Panc1 (cell line): ENCODE measurements around the gene SDS. TPM values are rescaled to one million over a fixed set of nuclear protein-coding genes. Genes with fewer than 3 reads are reported as not detected.

ENCODE experiments used
- ATAC-seq: fragments of 200-7000 bp; cut with Tn5 transposase; 2 replicates; pipeline ENCODE4 v1.9.1; 2020; ENCODE audit warnings: mild to moderate bottlenecking, moderate library complexity
- BruUV-seq: library from RNA; stranded (reverse); fragments of 400-500 nt; replicated peaks from 2 replicates; lab custom pipeline; 2021; lab: Mats Ljungman, UMichigan
- CTCF ChIA-PET: fragments of 300-600 bp; sonication (Branson Sonifier 250); formaldehyde crosslinking; loops from one replicate; lab custom pipeline; 2022; ENCODE audit warnings: antibody characterized with exemption; lab: Charles Lee
- POLR2A ChIA-PET: fragments of 300-600 bp; sonication (Branson Sonifier 250); formaldehyde crosslinking; loops from one replicate; lab custom pipeline; 2022; ENCODE audit warnings: antibody characterized with exemption; lab: Charles Lee
- DNase-seq: peaks from one replicate; pipeline ENCODE4 v3.0.0-alpha.2; 2010; ENCODE audit warnings: low read depth, low spot score
- H3K27ac ChIP-seq: 2 replicates; pipeline ENCODE4 v1.5.1; 2011; ENCODE audit warnings: mild to moderate bottlenecking, low read length, inconsistent platforms
- H3K27me3 ChIP-seq: fragments of 200-500 bp; sonication (Bioruptor generic); 2 replicates; pipeline ENCODE4 v1.6.0; 2014; ENCODE audit warnings: low read length, inconsistent platforms; ENCODE audit not compliant: control insufficient read depth, insufficient read depth
- H3K36me3 ChIP-seq: fragments of 200-500 bp; sonication (Bioruptor generic); 2 replicates; pipeline ENCODE4 v1.5.1; 2014; ENCODE audit warnings: inconsistent platforms, mild to moderate bottlenecking, low read length, moderate library complexity; ENCODE audit not compliant: control insufficient read depth, insufficient read depth
- H3K4me1 ChIP-seq: 2 replicates; pipeline ENCODE4 v1.5.1; 2011; ENCODE audit warnings: inconsistent platforms, mild to moderate bottlenecking, low read length, moderate library complexity; ENCODE audit not compliant: control insufficient read depth, insufficient read depth
- H3K4me3 ChIP-seq, 2 experiments: 2 replicates each; pipeline ENCODE4 v1.5.1; 2011 to 2012; ENCODE audit warnings: low read depth in 2 of 2, low read length in 2 of 2, mild to moderate bottlenecking in 2 of 2, inconsistent platforms in 1 of 2, moderate library complexity in 1 of 2
- H3K9me3 ChIP-seq: fragments of 200-500 bp; sonication (Bioruptor generic); 2 replicates; pipeline ENCODE4 v1.5.1; 2014; ENCODE audit warnings: low read depth, mild to moderate bottlenecking, inconsistent platforms, low read length, moderate library complexity; ENCODE audit not compliant: control insufficient read depth, insufficient read depth
- POLR2AphosphoS5 ChIP-seq: IDR thresholded peaks from 2 replicates; pipeline ENCODE4 v1.6.1; 2012; ENCODE audit warnings: mild to moderate bottlenecking, low read depth, low read length, moderate library complexity
- SIN3A ChIP-seq: IDR thresholded peaks from 2 replicates; pipeline ENCODE4 v1.6.1; 2012; ENCODE audit warnings: low read depth, mild to moderate bottlenecking, low read length, moderate library complexity, borderline replicate concordance; ENCODE audit not compliant: insufficient read depth
- TCF7L2 ChIP-seq: IDR thresholded peaks from 2 replicates; pipeline ENCODE4 v1.6.1; 2011; ENCODE audit warnings: mild to moderate bottlenecking, low read depth, low read length, inconsistent platforms
- in situ Hi-C: cut with HindIII; loops from 2 replicates; pipeline ENCODE4 v1.10.0; 2016; ENCODE audit warnings: low sequenced_read_pairs, low pct_unique_long_range_greater_than_20kb
- intact Hi-C: fragments of 100-400 bp; cut with micrococcal nuclease; formaldehyde crosslinking; loops from one replicate; pipeline ENCODE4 v1.10.0; 2022; ENCODE audit not compliant: unreplicated experiment
- total RNA-seq: library from RNA; stranded (reverse); gene quantifications from one replicate; pipeline ENCODE4 v1.2.1, GENCODE V29; 2021; ENCODE audit not compliant: unreplicated experiment
- TF ChIP-seq, protein P1 (sequence below), 2 experiments: IDR thresholded peaks; 2 replicates each; pipeline ENCODE4 v1.6.1; 2011 to 2012; ENCODE audit warnings: low read depth in 2 of 2, control low read depth in 1 of 2, low read length in 1 of 2, mild to moderate bottlenecking in 1 of 2, moderate library complexity in 1 of 2; ENCODE audit not compliant: insufficient read depth in 1 of 2
- TF ChIP-seq, protein P2 (sequence below): fragments of 450-650 bp; IDR thresholded peaks from 2 replicates; pipeline ENCODE4 v1.5.1; 2017; ENCODE audit warnings: mild to moderate bottlenecking

SDS gene
- total RNA-seq, 1 experiment from 2014 or later, result 0.15 TPM

DNA sequence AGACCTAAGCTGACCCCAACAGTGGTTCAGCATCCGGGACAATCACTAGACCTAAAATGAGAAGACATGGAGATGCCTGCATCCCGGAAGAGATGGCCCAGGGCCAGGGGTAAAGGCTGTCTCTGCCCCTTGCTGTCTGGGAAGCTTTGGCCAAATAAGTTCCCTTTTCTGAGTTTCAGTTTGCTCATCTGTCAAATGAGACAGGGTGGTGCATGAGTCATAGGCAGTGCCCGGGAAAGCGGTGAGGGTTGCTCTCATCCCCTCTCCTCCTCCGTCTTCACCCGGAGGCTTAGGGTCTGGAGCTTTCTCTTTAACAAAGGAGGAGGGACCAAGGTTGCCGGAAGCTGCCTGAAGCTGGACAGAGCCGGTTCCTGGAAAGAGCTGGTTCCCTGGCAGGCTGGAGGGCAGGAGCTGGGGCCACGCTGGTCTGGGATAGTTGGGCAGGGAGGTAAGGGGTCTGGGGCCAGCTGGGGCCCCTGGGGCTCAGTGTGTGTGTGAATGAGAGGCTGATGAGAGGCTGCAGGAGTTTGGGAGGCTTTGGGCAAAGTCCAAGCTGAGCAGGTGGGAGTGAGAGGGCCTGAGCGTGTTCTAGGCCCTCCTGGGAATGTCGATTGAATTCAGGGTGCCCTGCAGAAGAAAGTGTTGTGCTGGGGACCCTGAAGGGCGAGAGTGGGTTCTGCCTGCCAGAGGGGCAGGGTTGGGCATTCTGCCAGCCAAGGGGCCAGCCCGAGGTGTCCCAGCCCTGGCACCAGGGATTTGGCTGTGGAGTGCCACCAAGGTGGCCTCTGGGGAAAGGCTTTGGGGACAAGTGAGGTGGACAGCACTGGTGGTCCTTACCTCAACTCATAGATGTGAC lies 18.6 kb upstream of the SDS start, which contains the start of gene SDSL:
Gene SDSL, plus strand, starts transcription at position 351 of the 856 bp plus-strand sequence. CDS start 5,603 bp downstream, outside the sequence.
- BruUV-seq, result no TSS peak
- Histone ChIP-seq H3K4me3 (peak within 1 kb of the TSS; percentile 46 to 65), H3K4me1 (no peaks in the 10 kb centered on the region; the same call in 1 of the 2 replicates), H3K27me3 (no peaks in the 10 kb centered on the region), H3K36me3 (no peaks in the 10 kb centered on the region; the same call in 1 of the 2 replicates), H3K27ac (peak within 1 kb of the TSS; percentile 78), H3K9me3 (no peaks in the 10 kb centered on the region)
- intact Hi-C loops (no loop called here), in situ Hi-C loops (no loop called here)
- ChIA-PET POLR2A (interaction anchor here (0.5 to 0.9 kb wide), 2 partner anchors 10 to 117 kb away, joined by 3 to 18 read pairs; no protein-coding TSS in a partner anchor), CTCF (interaction anchor here (0.5 to 0.6 kb wide), 2 partner anchors 41 to 225 kb away, joined by 6 read pairs; no protein-coding TSS in a partner anchor)
- peak; percentile 88 for ATAC-seq
- peak; percentile 33 for DNase-seq
- no peak for TF ChIP-seq SIN3A
- no peak for TF ChIP-seq TCF7L2
- TF ChIP-seq, protein P1, sequence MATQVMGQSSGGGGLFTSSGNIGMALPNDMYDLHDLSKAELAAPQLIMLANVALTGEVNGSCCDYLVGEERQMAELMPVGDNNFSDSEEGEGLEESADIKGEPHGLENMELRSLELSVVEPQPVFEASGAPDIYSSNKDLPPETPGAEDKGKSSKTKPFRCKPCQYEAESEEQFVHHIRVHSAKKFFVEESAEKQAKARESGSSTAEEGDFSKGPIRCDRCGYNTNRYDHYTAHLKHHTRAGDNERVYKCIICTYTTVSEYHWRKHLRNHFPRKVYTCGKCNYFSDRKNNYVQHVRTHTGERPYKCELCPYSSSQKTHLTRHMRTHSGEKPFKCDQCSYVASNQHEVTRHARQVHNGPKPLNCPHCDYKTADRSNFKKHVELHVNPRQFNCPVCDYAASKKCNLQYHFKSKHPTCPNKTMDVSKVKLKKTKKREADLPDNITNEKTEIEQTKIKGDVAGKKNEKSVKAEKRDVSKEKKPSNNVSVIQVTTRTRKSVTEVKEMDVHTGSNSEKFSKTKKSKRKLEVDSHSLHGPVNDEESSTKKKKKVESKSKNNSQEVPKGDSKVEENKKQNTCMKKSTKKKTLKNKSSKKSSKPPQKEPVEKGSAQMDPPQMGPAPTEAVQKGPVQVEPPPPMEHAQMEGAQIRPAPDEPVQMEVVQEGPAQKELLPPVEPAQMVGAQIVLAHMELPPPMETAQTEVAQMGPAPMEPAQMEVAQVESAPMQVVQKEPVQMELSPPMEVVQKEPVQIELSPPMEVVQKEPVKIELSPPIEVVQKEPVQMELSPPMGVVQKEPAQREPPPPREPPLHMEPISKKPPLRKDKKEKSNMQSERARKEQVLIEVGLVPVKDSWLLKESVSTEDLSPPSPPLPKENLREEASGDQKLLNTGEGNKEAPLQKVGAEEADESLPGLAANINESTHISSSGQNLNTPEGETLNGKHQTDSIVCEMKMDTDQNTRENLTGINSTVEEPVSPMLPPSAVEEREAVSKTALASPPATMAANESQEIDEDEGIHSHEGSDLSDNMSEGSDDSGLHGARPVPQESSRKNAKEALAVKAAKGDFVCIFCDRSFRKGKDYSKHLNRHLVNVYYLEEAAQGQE (IDR thresholded peaks at IDR 0.05; ENCODE audit: insufficient read depth in 1 of 2, low read depth in 2 of 2, low read length in 1 of 2), result peak; percentile 55 to 74
- peak; percentile 72; the same call in 1 of the 2 replicates for TF ChIP-seq POLR2AphosphoS5

DNA sequence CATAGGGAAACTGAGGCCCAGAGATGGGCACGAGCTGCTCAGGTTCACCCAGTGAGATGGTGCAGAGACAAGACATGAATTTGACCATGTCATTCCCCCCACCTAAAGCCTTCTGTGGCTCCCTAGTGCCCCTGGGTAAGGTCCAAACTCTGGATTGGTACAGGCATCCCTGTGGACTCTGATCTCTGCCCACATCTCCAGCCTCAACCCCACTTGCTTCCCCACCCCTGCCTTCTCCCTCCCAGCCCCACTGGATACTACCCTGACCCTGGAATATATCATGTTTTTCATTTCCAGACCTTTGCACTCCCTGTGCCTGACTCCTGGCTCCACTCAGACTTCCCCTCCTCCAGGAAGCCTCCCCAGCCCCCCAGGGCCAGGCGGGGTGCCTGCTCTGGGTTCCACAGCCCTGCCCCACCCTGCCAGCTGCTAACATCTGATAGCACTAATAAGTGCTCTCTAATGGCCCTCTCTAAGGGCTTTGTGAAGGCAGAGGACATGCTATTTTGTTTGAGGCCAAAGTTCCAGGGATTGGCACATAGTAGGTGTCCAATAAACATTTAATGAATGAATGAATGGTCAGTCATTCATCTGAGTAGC lies 17.4 kb upstream of the SDS start:
- no peaks in the 10 kb centered on the region for H3K27me3 ChIP-seq
- no peak overlapping the region for H3K4me3 ChIP-seq
- BruUV-seq, result no TSS peak
- TF ChIP-seq, protein P2, sequence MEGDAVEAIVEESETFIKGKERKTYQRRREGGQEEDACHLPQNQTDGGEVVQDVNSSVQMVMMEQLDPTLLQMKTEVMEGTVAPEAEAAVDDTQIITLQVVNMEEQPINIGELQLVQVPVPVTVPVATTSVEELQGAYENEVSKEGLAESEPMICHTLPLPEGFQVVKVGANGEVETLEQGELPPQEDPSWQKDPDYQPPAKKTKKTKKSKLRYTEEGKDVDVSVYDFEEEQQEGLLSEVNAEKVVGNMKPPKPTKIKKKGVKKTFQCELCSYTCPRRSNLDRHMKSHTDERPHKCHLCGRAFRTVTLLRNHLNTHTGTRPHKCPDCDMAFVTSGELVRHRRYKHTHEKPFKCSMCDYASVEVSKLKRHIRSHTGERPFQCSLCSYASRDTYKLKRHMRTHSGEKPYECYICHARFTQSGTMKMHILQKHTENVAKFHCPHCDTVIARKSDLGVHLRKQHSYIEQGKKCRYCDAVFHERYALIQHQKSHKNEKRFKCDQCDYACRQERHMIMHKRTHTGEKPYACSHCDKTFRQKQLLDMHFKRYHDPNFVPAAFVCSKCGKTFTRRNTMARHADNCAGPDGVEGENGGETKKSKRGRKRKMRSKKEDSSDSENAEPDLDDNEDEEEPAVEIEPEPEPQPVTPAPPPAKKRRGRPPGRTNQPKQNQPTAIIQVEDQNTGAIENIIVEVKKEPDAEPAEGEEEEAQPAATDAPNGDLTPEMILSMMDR, result no peak
- TF ChIP-seq SIN3A (no peak), TCF7L2 (no peak), POLR2AphosphoS5 (no peak)
- TF ChIP-seq, protein P1 (IDR thresholded peaks at IDR 0.05; ENCODE audit: insufficient read depth in 1 of 2, low read depth in 2 of 2, low read length in 1 of 2), result no peak
- H3K4me1 ChIP-seq, result no peaks in the 10 kb centered on the region; the same call in 1 of the 2 replicates
- H3K27ac ChIP-seq, result no peak overlapping the region
- no peak for DNase-seq
- in situ Hi-C loops (no loop called here), intact Hi-C loops (no loop called here)
- CTCF ChIA-PET, result interaction anchor here (0.6 kb wide), 1 partner anchor 198 kb away, joined by 3 read pairs; no protein-coding TSS in a partner anchor
- no peaks in the 10 kb centered on the region; the same call in 1 of the 2 replicates for H3K36me3 ChIP-seq
- no peaks in the 10 kb centered on the region for H3K9me3 ChIP-seq
- no peak for ATAC-seq
- POLR2A ChIA-PET, result no interaction called here
